ENCODE results near the gene TANC1.

Gene TANC1

DNA sequence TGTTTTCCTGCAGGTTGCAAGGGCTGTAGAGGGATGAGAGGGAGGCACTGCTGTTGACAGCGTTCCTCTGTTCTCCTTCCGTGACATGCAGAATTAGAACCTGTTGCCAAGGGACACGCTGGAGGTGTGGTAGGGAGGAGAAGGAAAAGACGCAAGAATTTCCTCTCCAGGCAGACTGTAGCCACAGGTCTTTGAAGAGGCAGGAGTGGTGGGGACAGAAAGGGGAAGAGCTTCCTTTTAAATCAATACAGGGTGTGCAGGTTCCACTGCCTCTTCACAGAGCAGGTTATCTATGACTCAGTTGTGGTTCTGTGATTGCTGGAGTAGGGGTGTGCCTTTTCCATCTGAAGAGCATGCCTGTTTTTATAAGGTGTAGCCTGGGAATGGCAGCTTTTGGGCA is 185.0 kb downstream of the TANC1 start:
- Histone ChIP-seq H3K9me3 (no peaks in the 10 kb centered on the region), H3K27me3 (peaks cover 6% of the 10 kb centered on the region), H3K27ac (no peak overlapping the region), H3K36me3 (no peaks in the 10 kb centered on the region), H3K4me1 (ENCODE audit: control insufficient read depth in 1 of 2, insufficient read depth in 1 of 2, low read depth in 1 of 2, low read length in 1 of 2) (peaks cover 6 to 9% of the 10 kb centered on the region in 2 experiments), H3K4me3 (ENCODE audit: low read depth in 1 of 2, low read length in 1 of 2) (no peak overlapping the region)
- TF ChIP-seq, protein P1, sequence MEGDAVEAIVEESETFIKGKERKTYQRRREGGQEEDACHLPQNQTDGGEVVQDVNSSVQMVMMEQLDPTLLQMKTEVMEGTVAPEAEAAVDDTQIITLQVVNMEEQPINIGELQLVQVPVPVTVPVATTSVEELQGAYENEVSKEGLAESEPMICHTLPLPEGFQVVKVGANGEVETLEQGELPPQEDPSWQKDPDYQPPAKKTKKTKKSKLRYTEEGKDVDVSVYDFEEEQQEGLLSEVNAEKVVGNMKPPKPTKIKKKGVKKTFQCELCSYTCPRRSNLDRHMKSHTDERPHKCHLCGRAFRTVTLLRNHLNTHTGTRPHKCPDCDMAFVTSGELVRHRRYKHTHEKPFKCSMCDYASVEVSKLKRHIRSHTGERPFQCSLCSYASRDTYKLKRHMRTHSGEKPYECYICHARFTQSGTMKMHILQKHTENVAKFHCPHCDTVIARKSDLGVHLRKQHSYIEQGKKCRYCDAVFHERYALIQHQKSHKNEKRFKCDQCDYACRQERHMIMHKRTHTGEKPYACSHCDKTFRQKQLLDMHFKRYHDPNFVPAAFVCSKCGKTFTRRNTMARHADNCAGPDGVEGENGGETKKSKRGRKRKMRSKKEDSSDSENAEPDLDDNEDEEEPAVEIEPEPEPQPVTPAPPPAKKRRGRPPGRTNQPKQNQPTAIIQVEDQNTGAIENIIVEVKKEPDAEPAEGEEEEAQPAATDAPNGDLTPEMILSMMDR (IDR thresholded peaks at IDR 0.05) = no peak

DNA sequence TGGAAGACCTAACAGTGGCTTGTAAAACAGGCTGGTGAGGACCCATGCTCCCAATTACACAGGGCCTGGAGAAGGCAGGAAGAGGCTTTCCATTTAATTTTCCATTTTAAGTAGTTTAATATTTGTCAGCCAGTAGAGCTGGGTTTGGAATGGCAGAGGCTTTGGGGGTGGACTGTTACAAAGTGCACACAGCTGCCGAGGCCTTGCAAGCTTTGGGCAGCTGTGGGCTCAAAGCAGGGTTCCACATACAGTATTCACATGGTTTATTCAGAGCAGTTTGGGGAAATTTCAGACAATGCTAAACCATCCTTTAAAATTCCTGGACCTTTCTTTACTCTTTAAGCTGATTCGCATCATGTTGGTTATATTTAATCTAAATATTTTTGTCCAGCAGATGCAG is 185.5 kb downstream of the TANC1 start:
- Histone ChIP-seq H3K4me3 (ENCODE audit: low read depth in 1 of 2, low read length in 1 of 2) (no peak overlapping the region), H3K9me3 (no peaks in the 10 kb centered on the region), H3K4me1 (ENCODE audit: control insufficient read depth in 1 of 2, insufficient read depth in 1 of 2, low read depth in 1 of 2, low read length in 1 of 2) (peaks cover 6 to 9% of the 10 kb centered on the region in 2 experiments), H3K27me3 (peaks cover 5% of the 10 kb centered on the region), H3K36me3 (no peaks in the 10 kb centered on the region), H3K27ac (no peak overlapping the region)
- TF ChIP-seq, protein P1 (IDR thresholded peaks at IDR 0.05) = no peak

DNA sequence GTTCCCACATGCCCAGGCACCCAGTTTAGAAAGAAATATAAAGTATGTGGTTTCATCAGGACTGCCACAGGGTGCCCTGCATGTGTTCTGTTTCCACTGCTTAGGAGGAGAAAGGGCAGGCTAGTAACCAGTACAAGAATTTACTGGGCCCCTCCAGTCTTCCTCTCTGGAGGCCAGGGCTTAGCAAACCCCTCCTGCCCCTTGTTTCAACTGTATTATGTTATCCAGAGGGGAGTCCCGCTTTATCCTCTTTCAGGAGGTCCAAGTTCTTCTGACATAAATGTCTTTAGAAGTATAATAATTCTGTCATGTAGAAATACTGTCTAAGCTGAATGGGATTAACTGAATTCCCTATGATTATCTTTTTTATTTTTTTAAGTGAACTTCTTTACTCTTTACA is 185.9 kb downstream of the TANC1 start:
- no peak overlapping the region for H3K4me3 ChIP-seq (ENCODE audit: low read depth in 1 of 2, low read length in 1 of 2)
- peaks cover 5% of the 10 kb centered on the region for H3K27me3 ChIP-seq
- H3K4me1 ChIP-seq (ENCODE audit: control insufficient read depth in 1 of 2, insufficient read depth in 1 of 2, low read depth in 1 of 2, low read length in 1 of 2) = peaks cover 6 to 9% of the 10 kb centered on the region in 2 experiments
- no peaks in the 10 kb centered on the region for H3K9me3 ChIP-seq
- TF ChIP-seq, protein P1 (IDR thresholded peaks at IDR 0.05) = no peak
- no peak overlapping the region for H3K27ac ChIP-seq
- H3K36me3 ChIP-seq = no peaks in the 10 kb centered on the region

DNA sequence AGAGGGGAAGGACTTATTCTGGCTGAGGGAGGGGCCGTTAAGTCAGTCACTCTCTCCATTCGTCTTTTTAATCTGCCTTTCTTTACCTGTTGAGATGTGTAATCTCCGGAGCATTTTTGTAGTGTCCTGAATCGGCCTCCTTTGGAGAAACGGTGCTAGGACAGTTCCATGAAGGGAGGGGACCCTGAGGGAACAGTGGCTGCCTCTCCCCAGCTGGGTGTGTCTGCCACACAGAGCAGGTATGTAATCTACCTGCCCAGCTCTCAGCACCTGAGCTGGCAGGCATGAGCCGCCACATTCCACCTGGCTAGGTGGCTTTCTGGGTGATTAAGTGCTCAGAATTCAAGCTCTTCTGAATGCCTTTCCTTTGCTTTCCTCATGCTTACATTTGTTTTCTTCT is 186.9 kb downstream of the TANC1 start:
- TF ChIP-seq, protein P1 (IDR thresholded peaks at IDR 0.05) = no peak
- no peak overlapping the region for H3K27ac ChIP-seq
- no peaks in the 10 kb centered on the region for H3K36me3 ChIP-seq
- no peak overlapping the region for H3K4me3 ChIP-seq (ENCODE audit: low read depth in 1 of 2, low read length in 1 of 2)
- H3K9me3 ChIP-seq = no peaks in the 10 kb centered on the region
- peaks cover 2% of the 10 kb centered on the region for H3K27me3 ChIP-seq
- H3K4me1 ChIP-seq (ENCODE audit: control insufficient read depth in 1 of 2, insufficient read depth in 1 of 2, low read depth in 1 of 2, low read length in 1 of 2) = peaks cover 7 to 11% of the 10 kb centered on the region in 2 experiments

DNA sequence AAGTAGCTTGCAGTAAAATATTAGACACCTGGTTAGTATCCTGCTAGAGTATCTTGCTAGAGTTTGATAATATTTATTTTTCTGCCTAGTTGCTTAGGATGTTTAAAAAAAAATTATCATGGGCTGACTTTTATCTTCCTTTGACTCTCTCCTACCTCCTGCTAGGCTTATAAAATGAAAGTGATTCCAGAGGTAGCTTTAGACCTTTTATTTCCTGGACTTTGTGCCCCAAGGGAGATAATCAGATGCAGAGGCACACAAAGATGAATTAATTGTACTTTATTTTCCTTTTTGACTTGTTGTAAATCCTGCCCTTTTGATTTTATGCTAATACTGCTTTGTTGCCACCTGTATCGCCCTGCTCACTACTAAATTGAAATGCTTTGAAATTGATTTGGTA is 187.4 kb downstream of the TANC1 start:
- Histone ChIP-seq H3K4me1 (ENCODE audit: control insufficient read depth in 1 of 2, insufficient read depth in 1 of 2, low read depth in 1 of 2, low read length in 1 of 2) (peaks cover 11 to 16% of the 10 kb centered on the region in 2 experiments), H3K36me3 (no peaks in the 10 kb centered on the region), H3K9me3 (no peaks in the 10 kb centered on the region), H3K27me3 (no peaks in the 10 kb centered on the region), H3K27ac (no peak overlapping the region), H3K4me3 (ENCODE audit: low read depth in 1 of 2, low read length in 1 of 2) (no peak overlapping the region)
- TF ChIP-seq, protein P1 (IDR thresholded peaks at IDR 0.05) = no peak

DNA sequence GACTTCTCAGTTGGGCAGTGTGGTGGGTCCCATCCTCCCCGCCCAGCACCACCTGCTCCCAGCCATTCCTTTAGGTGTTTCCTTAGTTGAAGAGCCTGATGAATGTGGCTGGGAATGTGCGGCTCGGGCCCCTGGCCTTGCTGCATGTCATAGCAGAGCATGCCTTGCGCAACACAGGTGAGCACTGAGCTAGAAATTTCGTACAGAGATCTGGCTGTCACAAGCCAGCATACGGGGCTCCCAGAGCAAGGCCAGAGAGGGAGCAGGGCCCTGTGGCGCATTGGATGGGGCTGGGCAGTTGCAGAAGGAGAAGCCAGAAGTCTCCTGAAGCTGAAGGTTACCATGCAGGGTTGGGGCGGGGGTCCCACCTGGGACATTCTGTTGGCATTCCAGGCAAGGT is 188.4 kb downstream of the TANC1 start:
- Histone ChIP-seq H3K27me3 (no peaks in the 10 kb centered on the region), H3K36me3 (no peaks in the 10 kb centered on the region), H3K27ac (no peak overlapping the region), H3K4me3 (ENCODE audit: low read depth in 1 of 2, low read length in 1 of 2) (no peak overlapping the region), H3K9me3 (no peaks in the 10 kb centered on the region), H3K4me1 (ENCODE audit: control insufficient read depth in 1 of 2, insufficient read depth in 1 of 2, low read depth in 1 of 2, low read length in 1 of 2) (peaks cover 19 to 22% of the 10 kb centered on the region in 2 experiments)
- TF ChIP-seq, protein P1 (IDR thresholded peaks at IDR 0.05) = no peak
